Omental fat pad (tissue), 4 donors: ENCODE data around the gene CAMSAP1. TPM values are rescaled to one million over a fixed set of nuclear protein-coding genes. Genes with fewer than 3 reads are reported as not detected.
"Not testable (repeated sequence)": the region's sequence is repeated elsewhere in the genome, so short reads cannot be mapped to it uniquely, and the experiment has no call there.

Experiments used
- ATAC-seq: fragments of 150-250 bp; one replicate; pipeline ENCODE4 v1.9.1; 2016; ENCODE audit warnings: mild to moderate bottlenecking, moderate library complexity; ENCODE audit not compliant: low FRiP score
- DNase-seq: peaks from one replicate; pipeline ENCODE4 v3.0.0-alpha.2; 2019; ENCODE audit warnings: low spot score
- CTCF ChIP-seq, 3 donors: fragments of 450-650 bp; IDR thresholded peaks; one replicate each; pipeline ENCODE4 v1.5.1; 2016 to 2017; ENCODE audit warnings: antibody characterized with exemption in 3 of 3, mild to moderate bottlenecking in 3 of 3, moderate library complexity in 2 of 3
- total RNA-seq, 4 donors: library from RNA; depleted of rRNA; stranded (reverse); fragments of >200 nt; gene quantifications; one replicate each; pipeline ENCODE4 v1.1.0, GENCODE V29; 2016

The CAMSAP1 gene
- 10 to 100 TPM; 22.3 to 52.5 (median 33.2) TPM for total RNA-seq

- TF ChIP-seq CTCF (IDR thresholded peaks at IDR 0.05), result no peak
- DNase-seq, result peak; percentile 57
- peak; percentile 90 for ATAC-seq
Observed at GRCh38 chr9:135907431-135908092, at the start of gene CAMSAP1. TSS of gene CAMSAP1 (minus strand) at chr9:135907546. CDS start at chr9:135907159, 387 bp downstream.

- no peak for ATAC-seq
- no peak for DNase-seq
- TF ChIP-seq CTCF (IDR thresholded peaks at IDR 0.05), result no peak
Observed at GRCh38 chr9:135956802-135957174, 49.4 kb upstream of the CAMSAP1 start.

- ATAC-seq, result no peak
- TF ChIP-seq CTCF (IDR thresholded peaks at IDR 0.05), result no peak
- DNase-seq, result no peak
Observed at GRCh38 chr9:135955934-135956801, 48.8 kb upstream of the CAMSAP1 start.

GRCh38 chr9:135952664-135953206, 45.4 kb upstream of the CAMSAP1 start:
- no peak for TF ChIP-seq CTCF (IDR thresholded peaks at IDR 0.05)
- no peak for DNase-seq
- no peak for ATAC-seq

- no peak for TF ChIP-seq CTCF (IDR thresholded peaks at IDR 0.05)
- no peak for DNase-seq
- ATAC-seq, result no peak
Observed at GRCh38 chr9:135951889-135952663, 44.7 kb upstream of the CAMSAP1 start.

- not testable (repeated sequence) for ATAC-seq, DNase-seq
Observed at GRCh38 chr9:135951310-135951709, 44.0 kb upstream of the CAMSAP1 start.

GRCh38 chr9:135950841-135951240, 43.5 kb upstream of the CAMSAP1 start:
- not testable (repeated sequence) for DNase-seq, ATAC-seq
